Measurements from ENCODE around the gene HNRNPLL. TPM values are rescaled to one million over a fixed set of nuclear protein-coding genes. Genes with fewer than 3 reads are reported as not detected.
"Not testable (repeated sequence)": the region's sequence is repeated elsewhere in the genome, so short reads cannot be mapped to it uniquely, and the experiment has no call there.

Gene HNRNPLL
- total RNA-seq, 1 experiment from 2014 or later: 43.2 TPM

DNA sequence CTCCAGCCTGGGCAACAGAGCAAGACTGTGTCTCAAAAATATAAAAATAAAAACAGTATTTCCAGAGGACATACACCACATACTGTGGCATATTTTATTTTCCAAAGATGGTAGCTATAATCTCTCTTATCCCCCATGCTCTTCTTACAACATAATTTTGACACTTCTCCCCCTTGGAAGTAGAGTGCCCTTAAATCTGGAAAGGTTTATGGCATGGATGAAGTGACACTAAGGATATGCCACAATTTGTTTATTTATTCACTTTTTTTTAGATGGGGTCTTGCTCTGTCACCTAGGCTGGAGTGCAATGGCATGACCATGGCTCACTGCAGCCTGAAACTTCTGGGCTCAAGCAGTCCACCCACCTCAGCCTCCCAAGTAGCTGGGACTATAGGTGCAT lies 56.7 kb downstream of the HNRNPLL start:
- BruUV-seq (replicated peaks): no TSS peak
- Histone ChIP-seq H4K20me1 (ENCODE audit: insufficient read depth) (no peaks in the 10 kb centered on the region), H3K4me2 (ENCODE audit: low read length) (no peak overlapping the region)

DNA sequence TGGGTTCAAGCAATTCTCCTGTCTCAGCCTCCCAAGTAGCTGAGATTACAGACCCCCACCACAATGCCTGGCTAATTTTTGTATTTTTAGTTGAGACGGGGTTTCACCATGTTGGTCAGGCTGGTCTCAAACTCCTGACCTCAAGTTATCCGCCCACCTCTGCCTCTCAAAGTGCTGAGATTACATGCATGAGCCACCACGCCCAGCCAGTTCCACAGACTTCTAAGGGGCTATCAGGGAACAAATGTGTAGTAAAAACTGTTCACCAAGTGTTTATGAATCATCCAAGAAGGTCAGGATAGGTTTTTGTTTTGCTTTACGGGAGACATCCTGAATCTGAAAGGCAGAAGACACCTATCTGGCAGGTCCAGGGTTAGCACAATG lies 60.5 kb downstream of the HNRNPLL start:
- DNase-seq (ENCODE audit: low read depth, low spot score); H3K9me2 ChIP-seq (ENCODE audit: insufficient read depth); H3K27me3 ChIP-seq (ENCODE audit: insufficient read depth, low read length); CTCF ChIA-PET; H3K9me3 ChIP-seq (ENCODE audit: control insufficient read depth in 1 of 2, insufficient read depth in 1 of 2, low read depth in 1 of 2, low read length in 2 of 2); H3K36me3 ChIP-seq (ENCODE audit: control insufficient read depth in 1 of 2, insufficient read depth in 2 of 2, low read length in 2 of 2); H4K20me1 ChIP-seq (ENCODE audit: insufficient read depth); H3K79me2 ChIP-seq (ENCODE audit: insufficient read depth, low read length); intact Hi-C loops (cut with micrococcal nuclease): not testable (repeated sequence)
- peak overlapping the region in 1 of 2 experiments; percentile 13; a peak in 1 of 4 replicates for H3K4me3 ChIP-seq (replicated peaks in 1 of 2; ENCODE audit: low read depth in 1 of 2, low read length in 2 of 2)
- TSS peak; percentile 61 for BruUV-seq (replicated peaks)
- POLR2A ChIA-PET: interaction anchor here (0.9 to 2.3 kb wide), 2 partner anchors 16 to 209 kb away, joined by 3 to 14 read pairs; partner anchors contain the start of gene SRSF7
- H3K9ac ChIP-seq (ENCODE audit: low read length): 0 out of 2 replicates have a peak overlapping the region, but pooled peaks have one; percentile 5
- H3K27ac ChIP-seq (ENCODE audit: low read depth, low read length): peak overlapping the region; percentile 62
- H2AFZ ChIP-seq (ENCODE audit: low read depth, low read length, poor library complexity, severe bottlenecking): peak overlapping the region; percentile 64
- RAD21 ChIA-PET (ENCODE audit: low non-redundant PET in 1 of 2, low total read pairs in 2 of 2, uncharacterized antibody in 2 of 2, unreplicated experiment in 2 of 2): interaction anchor here in 1 of 2 experiments (0.6 kb wide), 1 partner anchor 10 kb away, joined by 4 read pairs; no protein-coding TSS in a partner anchor
- peak; percentile 46 for ATAC-seq
- peaks cover 31 to 44% of the 10 kb centered on the region in 2 experiments for H3K4me1 ChIP-seq (ENCODE audit: control insufficient read depth in 1 of 2, insufficient read depth in 2 of 2, low read length in 2 of 2)
- H3K4me2 ChIP-seq (ENCODE audit: low read length): peak overlapping the region; percentile 64
- TF ChIP-seq JUND (IDR thresholded peaks at IDR 0.05) (0 out of 2 replicates have a peak, but pooled peaks have one; percentile 9), EGR1 (IDR thresholded peaks at IDR 0.05; ENCODE audit: low read depth) (peak; percentile 71)

More for the DNA sequence above, 56.7 kb downstream of the HNRNPLL start:
- Histone ChIP-seq H3K79me2 (ENCODE audit: insufficient read depth, low read length) (no peaks in the 10 kb centered on the region), H3K36me3 (ENCODE audit: control insufficient read depth in 1 of 2, insufficient read depth in 2 of 2, low read length in 2 of 2) (no peaks in the 10 kb centered on the region), H3K9ac (ENCODE audit: low read length) (no peak overlapping the region), H3K4me1 (ENCODE audit: control insufficient read depth in 1 of 2, insufficient read depth in 2 of 2, low read length in 2 of 2) (peaks cover 29 to 31% of the 10 kb centered on the region in 2 experiments), H3K9me2 (ENCODE audit: insufficient read depth) (no peaks in the 10 kb centered on the region), H3K9me3 (ENCODE audit: control insufficient read depth in 1 of 2, insufficient read depth in 1 of 2, low read depth in 1 of 2, low read length in 2 of 2) (no peaks in the 10 kb centered on the region), H3K4me3 (replicated peaks in 1 of 2; ENCODE audit: low read depth in 1 of 2, low read length in 2 of 2) (no peak overlapping the region), H2AFZ (ENCODE audit: low read depth, low read length, poor library complexity, severe bottlenecking) (no peak overlapping the region), H3K27ac (ENCODE audit: low read depth, low read length) (no peak overlapping the region), H3K27me3 (ENCODE audit: insufficient read depth, low read length) (no peaks in the 10 kb centered on the region)
- intact Hi-C loops (cut with micrococcal nuclease): no loop called here
- ChIA-PET RAD21 (ENCODE audit: low non-redundant PET in 1 of 2, low total read pairs in 2 of 2, uncharacterized antibody in 2 of 2, unreplicated experiment in 2 of 2) (no interaction called here), POLR2A (no interaction called here), CTCF (no interaction called here)
- TF ChIP-seq EZH2phosphoT487 (IDR thresholded peaks at IDR 0.05; ENCODE audit: borderline replicate concordance) (no peak), SRF (IDR thresholded peaks at IDR 0.05; ENCODE audit: low read depth) (no peak), FOSL1 (IDR thresholded peaks at IDR 0.05; ENCODE audit: low read depth) (no peak), POLR2A (IDR thresholded peaks at IDR 0.05; ENCODE audit: borderline replicate concordance, extremely low read depth, insufficient read depth, insufficient read length) (no peak), SP1 (IDR thresholded peaks at IDR 0.05; ENCODE audit: low read depth) (no peak), CEBPB (IDR thresholded peaks at IDR 0.05; ENCODE audit: low read depth) (no peak), POLR2AphosphoS5 (IDR thresholded peaks at IDR 0.05; ENCODE audit: low read depth, low read length) (no peak)
- DNase-seq (ENCODE audit: low read depth, low spot score) (no peak), ATAC-seq (no peak)
